RWPE2 (cell line): Measurements from ENCODE around the gene TENT5C.

ENCODE experiments used
- ATAC-seq: fragments of 200-7000 bp; cut with Tn5 transposase; 3 replicates; pipeline ENCODE4 v1.9.1; 2021; ENCODE audit warnings: low read depth
- DNase-seq: peaks from one replicate; pipeline ENCODE4 v3.0.0-alpha.2; 2020; ENCODE audit warnings: low spot score
- H3K27ac ChIP-seq: fragments of 450-650 bp; 2 replicates; pipeline ENCODE4 v1.5.1; 2017; ENCODE audit warnings: mild to moderate bottlenecking; ENCODE audit not compliant: poor library complexity, severe bottlenecking
- H3K27me3 ChIP-seq: fragments of 250-450 bp; sonication (Bioruptor Pico); 2 replicates; pipeline ENCODE4 v1.5.1; 2021; ENCODE audit warnings: mild to moderate bottlenecking, moderate library complexity; ENCODE audit not compliant: insufficient read depth, poor library complexity, severe bottlenecking
- H3K36me3 ChIP-seq: fragments of 250-450 bp; sonication (Bioruptor Pico); 2 replicates; pipeline ENCODE4 v1.5.1; 2020; ENCODE audit warnings: low read depth, mild to moderate bottlenecking, moderate library complexity
- H3K4me1 ChIP-seq: fragments of 250-450 bp; sonication (Bioruptor Pico); 2 replicates; pipeline ENCODE4 v1.5.1; 2021; ENCODE audit warnings: mild to moderate bottlenecking, moderate library complexity; ENCODE audit not compliant: insufficient read depth, poor library complexity, severe bottlenecking
- H3K4me3 ChIP-seq: fragments of 250-450 bp; sonication (Bioruptor Pico); 2 replicates; pipeline ENCODE4 v1.5.1; 2021; ENCODE audit warnings: mild to moderate bottlenecking, moderate library complexity; ENCODE audit not compliant: severe bottlenecking
- H3K9me3 ChIP-seq: fragments of 250-450 bp; sonication (Bioruptor Pico); 2 replicates; pipeline ENCODE4 v1.5.1; 2021; ENCODE audit warnings: mild to moderate bottlenecking, moderate library complexity; ENCODE audit not compliant: severe bottlenecking
- TF ChIP-seq, protein P1 (sequence below): fragments of 450-650 bp; IDR thresholded peaks from one replicate; pipeline ENCODE4 v1.5.1; 2017; ENCODE audit warnings: mild to moderate bottlenecking, moderate library complexity; ENCODE audit not compliant: poor library complexity, severe bottlenecking

The TENT5C gene

DNA sequence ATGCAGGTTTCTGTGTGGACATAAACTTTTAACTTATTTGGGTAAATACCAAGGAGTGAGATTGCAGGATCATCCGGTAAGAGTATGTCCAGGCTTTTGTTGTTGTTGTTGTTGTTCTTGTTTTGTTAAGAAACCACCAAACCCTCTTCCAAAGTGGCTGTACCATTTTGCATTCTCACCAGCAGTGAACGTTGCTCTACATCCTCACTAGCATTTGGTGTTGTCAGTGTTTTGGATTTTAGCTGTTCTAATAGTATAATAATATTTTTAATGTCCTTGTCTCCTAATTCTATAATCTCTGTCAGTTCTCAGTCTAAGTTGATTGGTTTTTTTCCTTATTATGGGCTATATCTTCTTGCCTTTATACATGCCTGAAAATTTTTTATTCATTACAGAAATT, 37.8 kb downstream of the TENT5C start:
- no peak for ATAC-seq
- DNase-seq = no peak
- Histone ChIP-seq H3K36me3 (no peaks in the 10 kb centered on the region), H3K27me3 (no peaks in the 10 kb centered on the region), H3K27ac (no peak overlapping the region), H3K4me1 (no peaks in the 10 kb centered on the region), H3K9me3 (no peaks in the 10 kb centered on the region), H3K4me3 (no peak overlapping the region)
- TF ChIP-seq, protein P1, sequence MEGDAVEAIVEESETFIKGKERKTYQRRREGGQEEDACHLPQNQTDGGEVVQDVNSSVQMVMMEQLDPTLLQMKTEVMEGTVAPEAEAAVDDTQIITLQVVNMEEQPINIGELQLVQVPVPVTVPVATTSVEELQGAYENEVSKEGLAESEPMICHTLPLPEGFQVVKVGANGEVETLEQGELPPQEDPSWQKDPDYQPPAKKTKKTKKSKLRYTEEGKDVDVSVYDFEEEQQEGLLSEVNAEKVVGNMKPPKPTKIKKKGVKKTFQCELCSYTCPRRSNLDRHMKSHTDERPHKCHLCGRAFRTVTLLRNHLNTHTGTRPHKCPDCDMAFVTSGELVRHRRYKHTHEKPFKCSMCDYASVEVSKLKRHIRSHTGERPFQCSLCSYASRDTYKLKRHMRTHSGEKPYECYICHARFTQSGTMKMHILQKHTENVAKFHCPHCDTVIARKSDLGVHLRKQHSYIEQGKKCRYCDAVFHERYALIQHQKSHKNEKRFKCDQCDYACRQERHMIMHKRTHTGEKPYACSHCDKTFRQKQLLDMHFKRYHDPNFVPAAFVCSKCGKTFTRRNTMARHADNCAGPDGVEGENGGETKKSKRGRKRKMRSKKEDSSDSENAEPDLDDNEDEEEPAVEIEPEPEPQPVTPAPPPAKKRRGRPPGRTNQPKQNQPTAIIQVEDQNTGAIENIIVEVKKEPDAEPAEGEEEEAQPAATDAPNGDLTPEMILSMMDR = no peak

DNA sequence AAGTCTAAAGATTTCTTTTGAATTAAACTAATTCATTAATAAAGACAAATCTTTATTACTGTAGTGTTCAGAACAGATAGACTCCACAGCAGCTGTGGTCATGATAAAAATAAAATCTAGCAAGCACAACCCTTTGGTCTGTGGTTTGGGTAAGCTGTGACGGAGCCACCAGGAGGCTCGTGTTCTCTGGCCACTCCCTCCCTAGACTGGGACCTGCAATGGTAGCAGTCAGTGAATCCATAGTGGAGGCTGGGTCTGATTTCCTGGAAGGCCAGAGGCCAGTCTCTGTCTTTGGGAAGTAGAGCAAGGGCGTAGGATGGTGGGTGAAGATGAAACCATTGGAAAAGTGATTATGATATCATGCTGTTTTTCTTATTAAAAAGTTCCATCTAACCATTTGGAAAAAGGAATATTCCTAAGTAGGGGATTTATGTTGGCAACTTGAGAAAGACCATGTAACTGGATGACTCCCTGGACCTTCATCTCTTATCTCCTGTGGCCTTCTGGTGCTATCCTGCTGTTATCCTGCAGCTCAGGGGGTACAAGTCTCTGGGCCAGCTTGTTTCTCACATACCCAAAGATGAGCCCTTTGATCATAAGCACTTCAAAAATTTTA, 39.0 kb downstream of the TENT5C start:
- Histone ChIP-seq H3K27ac (no peak overlapping the region), H3K4me3 (no peak overlapping the region), H3K27me3 (no peaks in the 10 kb centered on the region), H3K36me3 (no peaks in the 10 kb centered on the region), H3K9me3 (no peaks in the 10 kb centered on the region), H3K4me1 (no peaks in the 10 kb centered on the region)
- DNase-seq (no peak), ATAC-seq (no peak)
- TF ChIP-seq, protein P1 = no peak

DNA sequence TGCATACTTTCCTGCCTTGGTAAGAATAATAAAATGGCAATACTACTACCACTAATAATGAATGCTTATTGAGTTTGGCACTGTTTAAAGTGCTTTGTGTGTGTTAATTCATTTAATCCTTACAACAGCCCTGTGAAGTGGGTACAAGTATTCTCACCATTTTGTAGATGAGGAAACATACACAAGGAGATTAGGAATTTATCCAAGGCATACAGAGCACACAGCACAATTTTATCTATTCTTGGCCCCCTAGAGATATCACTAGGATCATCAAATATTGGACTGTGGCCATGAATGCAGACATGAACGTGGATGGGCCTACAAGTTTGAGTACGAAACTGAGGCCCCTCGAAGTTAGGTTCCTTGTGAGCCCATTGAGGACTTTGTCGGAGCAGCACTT, 39.5 kb downstream of the TENT5C start:
- TF ChIP-seq, protein P1 = no peak
- no peaks in the 10 kb centered on the region for H3K9me3 ChIP-seq
- DNase-seq = no peak

DNA sequence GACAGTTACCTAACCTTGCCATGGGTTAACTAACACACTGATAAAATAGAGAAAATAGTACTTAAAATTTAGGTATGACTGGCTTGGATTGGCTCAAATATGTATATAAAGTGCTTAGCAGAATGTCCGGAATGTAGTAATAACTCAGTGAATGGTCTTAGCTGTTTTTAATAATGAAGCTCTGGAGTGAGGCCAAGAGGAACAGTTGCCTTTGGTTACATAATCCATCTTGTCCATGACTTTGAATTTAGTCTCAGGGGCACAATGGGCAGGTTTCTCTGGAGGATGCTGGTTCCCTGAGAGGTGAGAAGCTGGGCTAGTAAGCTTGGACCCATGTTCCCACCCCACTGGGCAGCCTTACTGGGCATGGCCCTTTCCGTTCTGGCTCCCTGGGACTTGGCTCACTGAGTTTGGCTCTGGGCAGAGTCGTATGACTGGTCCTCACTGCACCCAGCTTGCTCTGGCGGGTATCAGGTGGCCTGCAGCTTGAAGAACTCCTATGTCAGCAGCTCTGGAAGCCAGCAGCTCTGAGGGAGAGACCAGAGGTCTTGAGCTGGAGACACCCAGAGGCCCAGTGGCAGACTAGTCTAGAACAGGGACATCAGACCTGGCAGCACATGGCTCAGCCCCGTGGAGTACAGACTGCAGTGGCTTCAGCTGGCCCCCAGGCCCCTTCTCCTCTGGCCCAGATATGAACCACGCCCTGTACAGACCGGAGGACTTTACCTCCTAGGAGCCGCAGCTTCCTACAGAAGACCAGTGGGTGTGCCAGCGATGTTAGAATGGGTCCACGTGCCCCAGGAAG, 40.4 kb downstream of the TENT5C start:
- Histone ChIP-seq H3K4me1 (no peaks in the 10 kb centered on the region), H3K36me3 (no peaks in the 10 kb centered on the region), H3K27ac (no peak overlapping the region), H3K4me3 (no peak overlapping the region), H3K27me3 (no peaks in the 10 kb centered on the region), H3K9me3 (no peaks in the 10 kb centered on the region)
- TF ChIP-seq, protein P1 = no peak
- DNase-seq = peak; percentile 26
- no peak for ATAC-seq

More for the DNA sequence above, 39.5 kb downstream of the TENT5C start:
- H3K36me3 ChIP-seq = no peaks in the 10 kb centered on the region
- ATAC-seq = no peak
- H3K4me1 ChIP-seq = no peaks in the 10 kb centered on the region
- no peaks in the 10 kb centered on the region for H3K27me3 ChIP-seq
- no peak overlapping the region for H3K4me3 ChIP-seq
- no peak overlapping the region for H3K27ac ChIP-seq

DNA sequence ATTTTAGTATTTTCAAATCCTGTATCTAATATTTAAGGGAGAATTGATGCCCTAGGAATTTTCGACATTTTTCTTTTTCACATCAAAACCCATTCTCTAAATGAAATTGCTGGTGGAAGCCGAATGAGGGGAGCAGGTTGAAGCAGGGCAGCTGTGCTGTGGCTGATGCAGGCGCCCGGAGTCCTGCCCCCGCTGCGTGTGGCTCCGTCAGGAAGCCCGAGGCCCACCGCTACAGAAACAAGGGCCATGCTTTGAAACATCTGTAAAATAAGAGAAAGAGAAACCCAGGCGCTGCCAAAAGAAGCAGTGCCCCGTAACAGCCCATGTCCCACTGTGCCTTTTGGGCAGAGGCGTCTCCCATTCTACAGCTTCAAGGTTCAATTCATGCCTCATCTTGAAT, 41.1 kb downstream of the TENT5C start:
- Histone ChIP-seq H3K27me3 (no peaks in the 10 kb centered on the region), H3K9me3 (no peaks in the 10 kb centered on the region), H3K4me1 (no peaks in the 10 kb centered on the region), H3K36me3 (no peaks in the 10 kb centered on the region), H3K4me3 (no peak overlapping the region), H3K27ac (no peak overlapping the region)
- TF ChIP-seq, protein P1 = no peak
- DNase-seq (peak; percentile 22), ATAC-seq (no peak)
